ENCODE measurements around the gene NTSR1.

NTSR1 gene

DNA sequence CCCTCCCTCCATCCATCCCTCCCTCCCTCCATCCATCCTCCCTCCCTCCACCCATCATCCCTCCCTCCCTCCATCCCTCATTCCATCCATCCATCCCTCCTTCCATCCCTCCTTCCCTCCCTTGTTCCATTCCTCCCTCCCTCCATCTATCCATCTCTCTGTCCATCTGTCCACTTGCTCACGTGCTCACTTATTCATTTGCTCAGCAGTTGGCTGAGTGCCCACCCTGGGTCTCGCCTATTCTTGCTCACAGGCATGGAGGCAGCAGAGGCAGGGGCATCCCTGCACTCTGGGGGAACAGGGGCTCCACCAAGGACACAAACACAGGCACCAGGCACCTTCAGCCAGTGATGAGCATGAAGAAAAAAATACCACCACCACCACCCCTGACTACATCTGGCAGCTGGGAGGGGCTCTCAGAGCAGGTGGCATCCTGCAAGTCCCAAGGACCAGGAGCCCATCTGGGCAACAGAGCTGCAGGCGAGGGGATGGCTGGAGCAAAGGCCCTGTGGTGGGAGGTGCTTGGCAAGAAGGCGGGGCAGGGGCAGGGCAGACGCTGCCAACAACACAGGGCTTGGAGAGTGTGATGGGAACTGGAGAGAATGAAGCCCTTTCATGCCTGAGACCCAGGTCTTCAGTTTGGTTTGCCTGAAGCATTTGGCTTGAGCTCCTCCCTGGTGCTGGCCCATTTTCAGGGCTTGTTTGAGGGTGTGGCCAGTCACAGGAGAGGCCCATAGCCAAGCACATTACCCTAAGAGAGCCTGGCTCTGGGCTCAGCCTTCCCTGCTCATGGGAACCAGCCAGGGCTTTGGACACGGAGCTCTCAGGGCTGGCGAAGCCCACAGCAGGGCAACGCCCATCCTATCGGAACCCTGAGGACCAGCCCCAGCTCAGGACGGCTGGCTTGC lies 47.4 kb downstream of the NTSR1 start:
- DNase-seq (ENCODE audit: low spot score): no peak

GRCh38 chr20:62758226-62758912 lies 49.7 kb downstream of the NTSR1 start:
- DNase-seq (ENCODE audit: low spot score): no peak

DNA sequence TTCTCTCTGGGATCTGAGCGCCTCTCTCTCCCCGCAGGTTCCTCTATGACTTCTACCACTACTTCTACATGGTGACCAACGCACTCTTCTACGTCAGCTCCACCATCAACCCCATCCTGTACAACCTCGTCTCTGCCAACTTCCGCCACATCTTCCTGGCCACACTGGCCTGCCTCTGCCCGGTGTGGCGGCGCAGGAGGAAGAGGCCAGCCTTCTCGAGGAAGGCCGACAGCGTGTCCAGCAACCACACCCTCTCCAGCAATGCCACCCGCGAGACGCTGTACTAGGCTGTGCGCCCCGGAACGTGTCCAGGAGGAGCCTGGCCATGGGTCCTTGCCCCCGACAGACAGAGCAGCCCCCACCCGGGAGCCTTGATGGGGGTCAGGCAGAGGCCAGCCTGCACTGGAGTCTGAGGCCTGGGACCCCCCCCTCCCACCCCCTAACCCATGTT lies 51.4 kb downstream of the NTSR1 start:
- DNase-seq (ENCODE audit: low spot score): no peak

DNA sequence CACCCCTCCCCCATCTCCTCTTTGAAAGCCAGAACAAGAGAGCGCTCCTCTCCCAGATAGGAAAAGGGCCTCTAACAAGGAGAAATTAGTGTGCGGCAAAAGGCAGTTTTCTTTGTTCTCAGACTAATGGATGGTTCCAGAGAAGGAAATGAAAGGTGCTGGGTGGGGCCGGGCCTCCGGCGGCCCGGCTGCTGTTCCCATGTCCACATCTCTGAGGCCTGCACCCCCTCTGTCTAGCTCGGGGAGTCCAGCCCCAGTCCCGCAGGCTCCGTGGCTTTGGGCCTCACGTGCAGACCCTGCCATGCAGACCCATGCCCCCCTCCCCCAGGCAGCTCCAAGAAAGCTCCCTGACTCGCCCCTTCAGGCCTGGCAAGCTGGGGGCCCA lies 51.8 kb downstream of the NTSR1 start:
- DNase-seq (ENCODE audit: low spot score): no peak

- DNase-seq (ENCODE audit: low spot score): no peak
These were observed 52.5 kb downstream of the NTSR1 start for GRCh38 chr20:62760856-62761758.

DNA sequence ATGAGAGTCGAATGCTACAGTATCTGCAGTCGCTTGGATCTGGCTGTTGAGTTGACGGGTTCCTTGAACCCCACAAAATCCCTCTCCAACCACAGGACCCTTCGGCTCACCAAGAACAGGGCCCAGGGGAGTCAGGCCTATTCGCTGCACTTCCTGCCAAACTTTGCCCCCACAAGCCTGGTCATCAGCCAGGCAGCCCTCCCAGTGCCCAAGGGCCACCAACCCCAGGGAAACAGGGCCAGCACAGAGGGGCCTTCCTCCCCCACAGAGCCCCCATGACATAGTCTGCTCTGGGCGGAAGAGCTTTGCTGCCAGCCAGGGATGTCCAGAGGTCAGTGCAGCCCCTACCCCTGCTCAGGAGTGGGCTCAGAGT lies 53.1 kb downstream of the NTSR1 start:
- DNase-seq (ENCODE audit: low spot score): no peak

- no peak for DNase-seq (ENCODE audit: low spot score)
These were observed 53.7 kb downstream of the NTSR1 start for GRCh38 chr20:62762376-62762775.

DNA sequence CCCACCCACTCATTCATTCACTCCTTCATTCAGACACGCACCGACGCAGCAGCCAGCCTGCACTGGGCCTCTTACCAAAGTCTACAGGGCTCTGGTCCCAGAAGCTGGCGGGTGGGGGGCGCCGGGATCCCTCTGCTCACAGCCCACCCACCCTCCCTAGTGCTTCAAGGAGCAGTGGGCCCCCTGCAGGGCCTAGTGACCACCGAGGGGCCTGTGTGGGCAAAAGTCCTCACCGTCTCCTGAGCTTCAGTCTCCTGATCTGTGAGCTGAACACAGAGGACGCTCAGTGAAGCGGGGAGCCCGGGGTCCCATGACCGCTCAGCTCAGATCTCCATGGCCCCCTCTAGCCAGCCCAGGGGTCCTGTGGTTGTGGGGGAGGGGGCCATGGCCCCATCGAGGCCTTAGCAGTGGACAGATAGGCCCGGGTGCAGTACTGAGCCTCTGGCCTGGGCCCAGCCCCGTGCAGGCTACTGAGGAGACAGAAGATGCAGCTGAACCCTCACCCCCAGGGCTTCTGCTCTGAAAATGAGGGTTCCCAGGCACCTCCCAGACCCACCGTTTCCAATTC lies 54.2 kb downstream of the NTSR1 start:
- DNase-seq (ENCODE audit: low spot score): no peak

DNA sequence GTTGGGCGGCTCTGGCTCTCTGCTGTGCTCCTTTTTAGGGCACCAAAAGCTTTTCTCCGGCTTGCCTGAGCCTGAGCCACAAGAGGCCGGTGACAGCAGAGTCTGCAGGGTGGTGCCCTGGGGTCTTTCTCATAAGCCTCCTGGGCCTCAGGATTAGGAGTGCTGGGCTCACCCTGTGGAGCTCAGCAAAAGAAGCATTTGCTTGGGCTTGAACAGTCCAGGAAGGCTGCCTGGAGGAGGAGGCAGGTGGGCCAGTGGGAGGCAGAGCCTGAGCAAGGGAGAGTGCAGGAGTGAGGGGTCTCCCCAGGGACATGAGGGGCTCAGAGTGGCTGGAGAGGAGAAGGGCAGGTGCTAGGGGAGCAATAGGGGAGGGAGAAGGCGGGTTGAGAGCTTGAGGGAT lies 54.8 kb downstream of the NTSR1 start:
- no peak for DNase-seq (ENCODE audit: low spot score)

DNA sequence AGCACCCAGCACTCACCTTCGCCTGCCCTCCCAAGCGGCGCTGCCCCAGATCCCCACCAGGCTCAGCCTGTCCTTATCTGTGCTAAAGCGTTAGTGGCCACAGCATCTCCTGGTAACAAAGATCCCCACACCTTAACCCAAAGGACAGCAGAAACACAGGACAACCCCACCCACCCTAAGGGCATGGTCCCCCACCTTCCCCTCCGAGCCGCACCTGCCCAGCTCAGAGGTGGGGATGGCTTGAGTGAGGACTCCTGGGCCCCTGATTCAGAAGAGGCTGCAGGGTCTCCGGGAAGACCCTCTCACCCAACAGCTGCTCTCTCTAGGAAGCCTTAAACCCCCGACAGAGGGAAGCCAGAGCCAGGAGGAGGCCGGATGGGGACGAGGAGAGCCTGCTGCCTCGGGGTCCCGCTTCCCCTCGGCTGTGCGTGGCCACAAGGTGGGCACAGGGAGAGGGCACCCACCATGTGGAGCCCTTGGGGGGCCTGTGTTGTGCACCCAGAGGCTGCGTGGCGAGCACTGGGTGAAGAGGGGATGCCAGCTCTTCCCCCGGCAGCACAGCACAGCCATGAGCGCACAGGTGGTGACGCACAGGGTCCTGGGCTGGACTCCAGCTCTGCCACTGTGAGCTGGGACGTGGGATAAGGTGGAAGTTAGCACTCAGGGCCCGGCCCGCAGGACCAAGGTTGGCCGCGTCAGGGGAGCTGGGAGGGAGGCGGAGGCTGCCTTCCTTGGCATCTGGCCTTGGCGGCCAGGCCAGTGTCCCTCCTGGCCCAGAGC lies 55.7 kb downstream of the NTSR1 start:
- no peak for DNase-seq (ENCODE audit: low spot score)

GRCh38 chr20:62765021-62765420 lies 56.4 kb downstream of the NTSR1 start:
- DNase-seq (ENCODE audit: low spot score): no peak

- DNase-seq (ENCODE audit: low spot score): no peak
These were observed 56.9 kb downstream of the NTSR1 start for GRCh38 chr20:62765432-62766070.

DNA sequence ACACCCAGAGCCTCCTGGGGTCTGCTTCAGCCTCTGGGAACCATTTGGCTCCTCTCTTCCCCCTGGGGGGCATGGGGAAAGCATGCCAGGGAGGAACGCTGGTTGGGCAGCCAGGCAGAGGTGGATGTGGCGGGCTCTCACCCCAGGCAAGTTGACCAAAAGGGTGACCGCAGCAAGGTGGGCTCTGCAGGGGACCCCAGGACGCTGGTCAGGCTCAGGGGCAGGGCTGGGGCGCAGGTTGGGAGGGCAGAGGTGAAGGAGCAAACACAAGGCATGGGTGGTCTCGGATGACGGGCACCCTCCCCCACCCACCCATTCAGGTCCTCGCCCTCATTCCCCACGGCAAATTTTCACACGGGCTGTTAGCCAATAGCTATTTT lies 57.4 kb downstream of the NTSR1 start:
- no peak for DNase-seq (ENCODE audit: low spot score)

DNA sequence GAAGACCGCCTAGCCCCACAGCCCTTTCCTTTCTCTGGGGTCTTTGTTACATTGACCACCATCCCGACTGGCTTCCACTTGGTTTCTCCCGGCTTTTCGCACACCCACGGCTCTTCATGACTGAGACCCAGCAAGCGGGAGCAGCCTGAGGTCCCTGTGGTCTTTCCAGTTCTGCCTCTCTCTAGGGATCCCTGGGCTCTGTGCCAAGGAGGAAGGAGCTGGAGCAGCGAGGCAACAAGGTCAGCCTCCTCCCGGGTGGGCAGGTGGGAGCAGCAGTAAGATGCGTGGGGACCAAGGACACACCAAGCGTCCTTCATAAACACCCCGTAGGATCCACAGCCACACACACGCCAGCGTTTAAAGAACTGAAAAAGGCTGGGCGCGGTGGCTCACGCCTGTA lies 58.1 kb downstream of the NTSR1 start:
- DNase-seq (ENCODE audit: low spot score): no peak

DNA sequence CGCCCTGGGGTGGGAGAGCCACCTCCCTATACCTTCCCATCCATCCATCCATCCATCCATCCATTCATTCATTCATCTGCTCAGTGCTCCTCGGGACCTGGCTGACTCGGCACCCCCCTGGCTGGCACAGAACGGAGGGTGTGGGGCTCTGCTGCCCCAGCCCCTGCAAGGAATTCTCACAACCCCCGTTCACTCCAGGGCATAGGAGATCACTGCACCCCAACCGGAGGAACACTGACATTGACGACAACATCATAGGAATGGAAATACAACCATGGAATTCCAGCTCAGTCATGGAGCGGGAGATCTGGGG lies 59.6 kb downstream of the NTSR1 start:
- DNase-seq (ENCODE audit: low spot score): no peak

DNA sequence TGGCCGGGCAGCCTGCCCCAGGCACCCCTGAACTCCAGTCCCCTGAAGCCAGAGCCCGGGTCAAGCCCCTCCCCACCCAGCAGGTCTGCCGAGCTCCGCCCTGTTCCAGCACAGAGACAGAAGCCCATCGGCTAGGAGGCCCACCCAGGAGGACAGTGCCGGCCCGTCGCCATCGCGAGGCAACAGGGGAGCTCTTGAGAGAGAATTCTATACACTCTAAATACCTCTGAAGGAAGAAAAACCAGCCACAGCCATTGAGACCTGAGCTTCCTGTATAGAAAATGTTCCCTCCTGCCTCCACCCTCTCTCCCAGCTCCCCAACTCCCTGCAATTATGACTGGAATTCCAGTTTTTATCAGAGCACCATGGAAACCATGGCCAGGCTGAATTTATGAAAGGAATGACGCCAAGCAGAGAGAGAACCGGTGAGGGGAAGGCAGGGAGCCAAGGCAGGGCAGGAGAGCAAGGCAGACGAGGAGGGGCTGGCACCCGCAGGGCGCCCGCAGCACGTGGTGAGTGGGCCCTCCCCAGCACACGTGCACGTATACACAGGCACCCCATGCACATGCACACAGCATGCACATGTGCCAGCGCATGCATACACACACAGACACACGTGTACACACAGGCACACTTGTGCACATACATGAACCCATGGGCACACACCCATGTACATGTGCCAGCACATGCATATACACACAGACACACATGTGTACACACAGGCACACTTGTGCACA lies 60.1 kb downstream of the NTSR1 start:
- DNase-seq (ENCODE audit: low spot score): no peak

DNA sequence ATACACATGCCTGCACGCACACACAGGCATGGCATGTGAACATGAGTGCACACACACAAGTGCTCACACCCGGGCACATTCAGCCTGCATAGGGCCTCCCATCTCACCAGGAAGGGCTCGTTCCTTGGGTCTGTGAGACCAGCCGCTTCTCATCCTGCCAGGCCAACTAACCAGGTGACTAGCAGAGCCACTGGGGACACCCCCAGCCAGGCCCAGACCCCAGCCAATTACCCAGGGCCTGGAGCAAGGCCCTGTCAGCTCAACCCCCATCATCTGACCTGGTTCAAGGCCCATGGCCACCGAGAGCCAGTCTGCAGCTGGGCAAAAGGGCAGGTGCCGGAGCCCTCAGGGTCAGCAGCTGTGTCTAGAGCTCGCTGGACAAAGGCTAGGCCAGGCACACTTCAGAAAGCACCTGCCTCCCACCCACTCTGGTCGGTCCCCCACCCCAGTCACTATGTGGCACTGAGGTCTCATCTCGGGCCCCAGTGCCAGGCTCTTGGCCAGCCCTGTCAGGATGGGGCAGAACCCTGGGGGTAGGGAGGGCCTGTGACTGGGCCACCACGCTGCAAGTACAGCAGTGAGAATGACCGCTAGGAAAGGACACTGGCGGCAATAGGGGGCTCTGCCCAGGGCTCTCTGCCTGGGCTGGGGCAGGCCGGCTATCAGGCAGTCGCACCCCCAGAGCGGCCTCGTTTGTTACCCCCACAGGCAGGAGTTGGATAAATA lies 60.9 kb downstream of the NTSR1 start:
- DNase-seq (ENCODE audit: low spot score): no peak

GRCh38 chr20:62770111-62770910 lies 61.7 kb downstream of the NTSR1 start:
- DNase-seq (ENCODE audit: low spot score): no peak

DNA sequence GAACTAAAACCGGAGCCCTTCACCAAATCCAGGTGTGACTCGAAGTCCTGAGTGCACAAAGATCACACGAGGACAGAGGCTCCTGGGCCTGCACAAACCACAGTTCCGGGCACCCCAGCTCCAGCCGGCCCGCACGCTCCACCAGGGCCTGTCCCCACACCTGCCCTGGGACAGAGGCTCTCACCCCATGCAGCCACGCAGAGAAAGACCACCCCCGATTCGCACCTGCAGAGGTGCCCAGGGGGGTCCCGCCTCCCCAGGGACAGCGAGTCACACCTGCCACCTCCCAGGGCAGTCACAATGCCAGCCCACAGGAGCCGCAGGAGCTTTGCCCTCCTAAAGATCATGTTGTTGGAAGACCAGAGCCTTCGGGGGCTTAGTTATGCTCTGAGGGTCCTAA lies 62.3 kb downstream of the NTSR1 start:
- DNase-seq (ENCODE audit: low spot score): no peak
